Measurements from ENCODE around the gene MRPL47.

- TF ChIP-seq CTCF (conservative IDR thresholded peaks at IDR 0.05), result peak; percentile 64
- TF ChIP-seq EZH2 (IDR thresholded peaks at IDR 0.05; ENCODE audit: low read depth), result no peak
These were observed 41.1 kb downstream of the MRPL47 start for GRCh38 chr3:179563271-179563783.
